GM21528 (cell line): Measurements from ENCODE around the gene NBAS.
A peak's percentile ranks its signal among the peaks of the same experiment; 100 is the strongest.

Experiments used
- ATAC-seq: cut with Tn5 transposase; IDR thresholded peaks from one replicate; pipeline ENCODE4 v1.9.1; 2021; ENCODE audit warnings: mild to moderate bottlenecking, moderate library complexity; ENCODE audit not compliant: unreplicated experiment, low FRiP score

NBAS gene

GRCh38 chr2:15184491-15184890 lies 376.6 kb downstream of the NBAS start:
- ATAC-seq, result no peak

DNA sequence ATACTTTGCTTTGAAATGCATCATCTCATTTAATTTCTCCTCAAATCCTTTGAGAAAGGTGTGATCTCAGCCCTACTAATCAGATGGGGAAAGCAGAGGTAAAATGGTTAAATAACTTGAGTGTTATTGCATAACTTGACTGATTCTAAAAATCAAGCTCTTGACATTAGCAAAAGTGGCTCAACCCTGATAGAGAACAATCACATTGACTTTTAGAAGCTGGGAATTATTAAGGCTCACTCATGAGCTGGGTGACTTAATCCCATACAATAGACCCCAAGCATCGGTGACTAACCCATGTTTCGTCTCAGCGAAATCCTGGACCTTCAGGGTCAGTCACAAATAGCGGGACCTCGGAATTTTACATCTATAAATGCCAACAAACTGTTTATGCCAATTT lies 378.9 kb downstream of the NBAS start:
- ATAC-seq, result no peak

DNA sequence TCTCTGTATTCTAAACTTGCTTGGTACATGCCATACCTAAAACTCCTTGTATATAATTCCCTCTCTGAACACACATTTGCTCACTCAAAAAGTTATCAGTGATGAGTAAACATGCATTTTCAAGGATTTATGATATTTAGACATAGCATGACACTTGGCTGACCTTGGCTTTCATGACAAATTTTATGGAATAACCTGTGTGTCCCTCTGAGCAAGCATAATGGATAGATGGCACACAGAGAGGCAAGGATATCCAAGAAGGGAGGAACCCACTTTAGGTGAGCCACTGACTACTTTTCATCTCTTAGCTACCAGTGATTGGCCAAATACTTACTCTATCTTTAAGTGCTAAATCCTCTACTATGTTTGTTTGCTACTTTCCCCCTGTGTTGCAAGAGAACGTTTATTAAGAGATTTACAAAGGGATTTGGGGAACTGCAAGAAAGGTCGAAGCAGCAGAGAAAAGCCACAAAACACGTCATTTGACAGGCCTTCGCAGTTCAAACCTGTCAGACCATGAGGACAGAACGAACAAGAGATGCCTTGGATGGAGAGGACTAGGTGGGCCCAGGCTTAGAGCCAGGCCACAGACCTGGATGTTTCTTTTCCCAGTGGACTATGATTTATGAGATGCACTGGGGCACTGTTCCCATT lies 379.9 kb downstream of the NBAS start:
- ATAC-seq, result no peak

DNA sequence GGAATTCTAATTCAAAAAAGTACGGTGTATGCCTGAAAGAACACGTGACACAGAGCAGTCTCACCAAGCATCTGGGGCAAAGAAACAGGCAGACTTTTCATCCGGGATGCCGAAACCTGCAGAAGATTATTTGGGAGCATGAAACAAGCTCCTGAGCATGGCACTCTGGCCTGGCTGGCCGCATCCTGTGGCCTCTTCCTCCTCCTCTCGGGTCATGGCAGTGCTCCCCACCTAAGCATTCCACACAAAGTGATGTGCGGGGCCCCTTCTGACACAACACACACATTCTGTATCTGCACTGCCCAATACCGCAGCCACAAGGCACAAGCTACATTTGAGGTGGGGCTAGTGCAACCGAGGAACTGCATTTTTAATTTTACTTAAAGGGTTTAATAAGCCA lies 380.8 kb downstream of the NBAS start:
- no peak for ATAC-seq

- ATAC-seq, result no peak
Measured at GRCh38 chr2:15178946-15179345, 382.2 kb downstream of the NBAS start.

DNA sequence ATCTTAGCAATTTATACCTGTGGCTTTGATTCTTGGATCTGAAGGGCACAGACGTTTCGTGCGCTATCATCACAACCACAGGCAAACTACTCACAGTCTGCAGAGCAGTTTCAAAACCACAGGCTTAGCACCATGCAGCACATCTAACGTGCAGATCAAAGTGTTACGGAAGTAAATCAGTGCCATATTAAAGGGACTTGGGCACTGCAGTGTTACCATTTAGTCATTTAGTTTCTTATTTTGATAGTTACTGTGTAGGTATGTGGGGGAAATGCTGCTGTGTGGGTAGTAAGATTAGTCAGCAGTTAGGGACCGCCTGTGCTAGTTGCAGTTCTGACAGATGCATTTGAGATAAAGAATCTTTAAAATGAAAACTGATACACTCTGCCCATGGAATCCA lies 384.0 kb downstream of the NBAS start:
- ATAC-seq, result peak; percentile 98

- ATAC-seq, result no peak
Measured at GRCh38 chr2:15176604-15177003, 384.5 kb downstream of the NBAS start.

DNA sequence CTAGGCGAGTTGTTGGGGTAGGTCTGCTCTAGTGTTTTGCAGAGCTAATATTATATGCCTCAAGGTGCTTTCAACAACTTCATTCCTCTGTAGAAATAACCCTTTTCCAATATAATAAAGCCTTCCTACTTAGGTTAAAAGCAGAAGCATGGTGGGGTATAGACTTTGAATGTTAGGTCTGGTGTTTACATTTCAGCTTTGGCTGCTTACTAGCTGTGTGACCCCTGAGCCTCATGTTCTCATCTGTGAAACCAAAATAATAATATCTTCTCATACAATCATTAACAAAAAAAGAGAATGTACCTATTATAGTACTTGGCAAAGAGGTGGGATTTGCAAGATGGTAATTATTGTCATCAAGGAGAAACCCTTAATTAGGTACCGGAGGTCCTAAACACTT lies 386.6 kb downstream of the NBAS start:
- no peak for ATAC-seq

DNA sequence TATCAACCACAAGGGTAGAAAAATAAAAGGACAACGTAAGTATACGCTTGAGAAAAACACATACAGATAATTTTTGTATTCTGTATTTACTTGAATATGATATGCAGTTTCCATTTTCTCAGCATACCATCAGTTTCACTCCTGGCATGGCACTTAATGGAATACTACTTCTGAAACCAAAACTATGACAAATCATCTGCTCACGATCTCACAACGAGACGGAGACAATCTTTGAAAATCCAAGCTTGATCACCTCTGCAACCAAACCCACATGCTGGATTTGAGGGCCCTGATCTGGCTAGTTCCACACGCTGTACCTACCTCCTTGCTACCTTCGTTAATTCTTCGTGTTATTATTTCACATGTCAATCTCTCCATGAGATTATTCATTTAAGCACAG lies 387.6 kb downstream of the NBAS start:
- ATAC-seq, result no peak

GRCh38 chr2:15172825-15173224 lies 388.3 kb downstream of the NBAS start:
- no peak for ATAC-seq

DNA sequence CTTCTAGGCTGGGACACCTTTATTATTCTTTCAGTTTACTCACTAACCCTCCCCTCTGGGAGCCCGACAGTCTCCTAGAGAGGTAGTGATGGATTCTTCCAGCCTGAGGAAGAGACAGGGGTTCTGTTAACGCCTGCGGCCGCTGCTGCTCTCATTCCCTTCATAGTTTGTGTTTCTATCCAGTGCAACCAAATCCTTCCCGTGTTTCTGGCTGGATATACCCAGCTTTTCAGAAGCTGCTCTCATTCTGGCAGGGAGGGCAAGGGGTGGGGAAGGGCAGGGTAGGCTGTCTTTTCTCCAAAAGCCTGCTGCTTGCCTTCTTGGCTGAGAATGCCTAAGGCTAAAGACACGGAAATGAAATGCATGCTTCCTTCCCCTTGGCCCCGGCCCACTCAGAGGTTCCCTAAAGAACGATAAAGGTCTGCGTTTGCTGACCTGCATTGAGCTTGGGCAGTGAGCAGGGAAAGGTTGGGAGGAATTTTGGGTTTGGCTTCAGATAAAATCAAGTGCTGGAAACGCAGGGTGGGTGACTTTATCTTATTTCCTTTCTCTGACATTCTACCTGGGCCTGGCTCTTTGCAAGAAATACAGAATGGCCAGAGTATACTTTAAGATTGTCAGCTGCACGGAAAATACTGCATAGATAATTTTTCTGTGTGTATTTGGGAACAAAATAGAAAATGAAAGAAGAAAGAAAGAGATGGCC lies 390.9 kb downstream of the NBAS start:
- ATAC-seq, result no peak

DNA sequence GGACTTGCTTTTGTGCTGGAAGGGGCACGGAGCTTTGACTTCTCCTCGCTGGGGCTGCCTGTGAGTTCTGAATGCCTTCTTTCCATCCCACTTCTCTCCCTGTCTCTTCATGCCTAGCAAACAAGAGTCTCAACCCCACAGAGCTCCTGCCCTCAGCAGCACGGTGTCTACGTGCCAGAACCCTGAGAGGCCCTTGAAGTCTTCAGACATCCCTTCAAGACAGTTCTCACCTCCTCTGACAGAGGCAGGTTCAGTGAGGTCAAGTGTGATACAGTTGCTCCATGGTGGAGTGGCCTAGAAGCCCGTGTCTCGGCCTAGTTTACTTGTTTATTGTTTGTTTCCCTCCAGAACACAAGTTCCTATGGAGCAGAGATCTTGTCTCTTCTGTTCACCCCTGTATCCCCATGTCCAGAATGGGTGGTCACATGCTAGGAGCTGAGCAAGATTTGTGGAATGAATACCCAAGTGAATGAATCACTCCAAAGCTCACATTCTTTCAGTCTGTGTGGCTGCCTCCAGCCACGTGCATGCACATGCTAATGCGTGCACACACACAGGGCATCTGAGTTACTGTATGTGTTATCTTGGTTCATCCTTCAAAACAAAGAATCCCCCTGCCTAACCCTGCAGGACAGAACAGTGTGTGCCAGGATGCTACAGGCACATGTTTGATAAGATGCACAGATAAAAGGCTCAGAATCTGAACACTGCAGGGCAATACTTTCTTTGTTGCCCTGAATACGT lies 391.6 kb downstream of the NBAS start:
- no peak for ATAC-seq

DNA sequence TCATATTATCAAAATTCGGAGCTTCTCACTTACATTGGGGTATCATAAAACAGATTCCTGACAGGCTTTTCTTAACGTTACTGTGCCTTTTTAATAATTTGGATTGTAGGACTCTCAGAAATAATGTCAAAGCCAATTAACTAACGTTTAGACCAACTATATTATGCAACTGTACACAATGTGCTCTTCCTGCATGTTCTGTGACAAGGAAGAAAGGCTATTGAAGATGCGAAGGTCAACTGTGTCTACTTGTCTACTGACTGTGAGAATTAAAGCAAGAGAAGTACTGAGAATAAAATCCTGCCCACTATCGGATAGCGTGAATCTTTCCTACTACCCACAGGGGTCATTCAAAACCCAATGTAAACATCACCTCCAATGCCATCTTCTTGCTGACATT lies 393.0 kb downstream of the NBAS start:
- ATAC-seq, result no peak

DNA sequence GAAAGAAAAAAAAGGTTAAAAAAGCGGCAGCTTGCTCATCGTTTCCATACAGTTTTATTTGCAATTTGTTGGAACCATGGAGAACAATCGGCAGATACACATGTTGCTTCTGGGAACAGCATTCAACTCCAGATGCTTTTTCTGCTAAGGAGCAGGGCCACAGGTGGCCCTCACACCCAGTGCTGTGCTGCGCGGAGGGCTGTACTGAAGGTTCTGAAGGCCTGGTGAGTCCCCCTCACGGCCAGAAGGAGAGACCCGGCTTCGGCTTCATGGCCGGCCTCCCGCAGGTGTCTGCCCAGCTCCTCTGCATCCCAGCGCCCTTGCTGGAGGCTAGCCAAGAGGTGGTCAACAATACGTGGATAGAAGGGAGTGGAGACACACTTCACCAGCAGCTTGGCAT lies 394.3 kb downstream of the NBAS start:
- ATAC-seq, result no peak

- no peak for ATAC-seq
Measured at GRCh38 chr2:15163326-15163725, 397.8 kb downstream of the NBAS start.

- ATAC-seq, result no peak
Measured at GRCh38 chr2:15162620-15163019, 398.5 kb downstream of the NBAS start.

- no peak for ATAC-seq
Measured at GRCh38 chr2:15160201-15160991, 400.7 kb downstream of the NBAS start.

GRCh38 chr2:15159751-15160177 lies 401.4 kb downstream of the NBAS start:
- no peak for ATAC-seq

- no peak for ATAC-seq
Measured at GRCh38 chr2:15159206-15159605, 401.9 kb downstream of the NBAS start.

DNA sequence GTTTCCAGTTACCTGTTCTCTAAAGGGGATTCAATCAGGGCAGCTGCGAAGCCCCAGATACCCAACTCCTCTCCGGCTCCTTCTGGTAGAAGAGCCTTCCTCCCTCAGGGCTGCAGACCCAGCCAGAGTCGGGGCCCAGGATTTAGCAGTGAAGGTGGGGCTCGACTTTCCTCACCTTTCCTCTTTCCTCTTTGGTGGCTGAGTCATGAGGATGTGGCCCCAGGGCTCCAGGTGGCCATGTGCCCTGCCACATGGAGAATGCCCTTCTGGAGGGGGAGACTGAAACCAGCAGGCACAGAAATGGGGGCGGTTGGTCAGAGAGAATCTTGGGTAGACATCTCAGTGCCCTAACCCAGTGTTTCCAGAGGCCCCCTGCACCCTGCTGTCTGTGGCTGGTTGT lies 402.6 kb downstream of the NBAS start:
- ATAC-seq, result no peak

DNA sequence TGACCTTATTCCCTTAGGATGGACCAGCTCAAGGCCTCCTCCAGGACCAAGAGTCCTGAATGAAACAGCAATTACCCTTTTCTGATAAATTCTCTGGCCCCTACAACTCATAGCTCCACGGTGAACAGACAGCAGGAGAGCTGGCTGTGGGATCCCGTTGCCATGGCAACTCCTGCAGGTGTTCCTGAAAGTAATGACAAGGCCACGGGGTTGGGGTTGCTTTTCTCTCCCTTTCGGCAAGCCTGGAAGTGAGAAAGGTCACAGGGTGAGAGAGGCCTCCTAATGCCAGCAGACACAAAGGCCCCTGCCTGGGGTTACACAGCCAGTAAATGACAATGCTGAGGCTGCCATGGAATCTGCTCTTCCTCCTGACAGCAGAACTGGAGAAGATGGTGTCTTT lies 403.0 kb downstream of the NBAS start:
- ATAC-seq, result no peak
